ENCODE data around the gene GRN.
A peak's percentile ranks its signal among the peaks of the same experiment; 100 is the strongest.
"Not testable (repeated sequence)": the region's sequence is repeated elsewhere in the genome, so short reads cannot be mapped to it uniquely, and the experiment has no call there.

GRN gene

GRCh38 chr17:44375196-44376017 is 30.3 kb downstream of the GRN start:
- Histone ChIP-seq H3K27ac (no peak overlapping the region), H3K4me3 (no peak overlapping the region)

- no peak overlapping the region for H3K27ac ChIP-seq
- no peak overlapping the region for H3K4me3 ChIP-seq
Measured at GRCh38 chr17:44376124-44376523, 31.0 kb downstream of the GRN start.

DNA sequence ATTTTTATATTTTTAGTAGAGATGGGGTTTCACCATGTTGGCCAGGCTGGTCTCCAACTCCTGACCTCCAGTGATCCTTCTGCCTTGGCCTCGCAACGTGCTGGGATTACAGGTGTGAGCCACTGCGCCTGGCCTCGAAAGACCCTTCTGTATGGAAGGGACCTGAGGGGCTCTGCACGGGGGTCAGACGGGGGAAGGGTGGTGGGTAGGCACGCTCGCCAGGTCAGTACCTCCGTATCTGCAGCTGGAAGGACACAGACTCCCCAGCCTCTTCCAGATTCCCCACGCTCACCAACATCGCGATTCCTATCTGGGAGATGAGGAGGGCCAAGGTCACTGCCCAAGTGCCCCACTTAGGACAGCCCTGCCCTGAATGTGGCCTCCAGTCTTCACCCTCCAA is 31.7 kb downstream of the GRN start:
- no peak overlapping the region for H3K27ac ChIP-seq
- H3K4me3 ChIP-seq: no peak overlapping the region

DNA sequence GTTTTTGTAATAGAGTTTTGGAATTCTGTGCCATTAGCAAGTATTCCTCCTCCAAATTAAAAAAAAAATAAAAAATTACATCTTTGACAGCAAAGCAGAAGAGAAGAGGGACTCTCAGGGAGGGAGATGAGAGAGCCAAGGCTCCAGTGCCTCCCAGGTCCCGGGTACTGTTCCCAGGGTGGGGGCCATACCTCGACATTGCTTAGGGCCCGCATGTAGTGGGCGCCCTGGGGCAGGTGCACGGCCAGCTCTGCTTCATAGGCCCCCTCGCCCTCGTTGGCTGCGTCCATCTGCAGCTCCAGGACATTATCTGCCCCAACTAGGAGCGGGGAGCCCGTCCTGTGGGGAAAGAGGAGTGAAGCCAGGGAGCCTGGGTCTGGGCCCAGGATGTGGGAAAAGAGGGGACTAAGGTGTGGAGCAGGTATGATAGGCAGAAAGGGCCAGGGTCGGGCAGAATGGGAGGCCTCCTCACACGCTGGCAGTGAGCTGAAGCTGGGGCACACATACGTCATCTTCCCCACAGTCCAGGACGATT is 33.1 kb downstream of the GRN start:
- H3K27ac ChIP-seq: no peak overlapping the region

DNA sequence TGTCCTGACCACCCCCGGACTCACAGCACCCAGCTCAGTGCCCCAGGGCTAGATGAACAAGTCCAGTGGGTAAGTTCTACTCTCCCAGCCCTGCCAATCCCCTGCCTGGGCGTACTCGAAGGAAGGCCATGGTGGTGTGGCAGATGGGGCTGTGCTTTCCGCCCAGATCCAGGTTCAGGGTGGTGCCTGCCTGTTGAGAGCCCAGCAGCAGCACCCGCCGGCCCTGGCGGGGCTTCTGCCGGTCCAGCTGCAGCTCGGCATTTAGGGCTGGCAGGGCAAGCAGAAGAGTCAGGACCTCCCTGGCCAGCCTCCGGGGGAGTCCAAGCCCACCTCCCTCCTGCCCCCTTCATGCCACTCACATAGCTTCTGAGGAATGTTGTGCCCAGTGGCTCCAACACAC is 34.8 kb downstream of the GRN start:
- Histone ChIP-seq H3K27ac (no peak overlapping the region), H3K4me3 (no peak overlapping the region)

More for the DNA sequence above, 33.1 kb downstream of the GRN start:
- no peak overlapping the region for H3K4me3 ChIP-seq

GRCh38 chr17:44380767-44381166 is 35.7 kb downstream of the GRN start:
- H3K4me3 ChIP-seq: no peak overlapping the region
- H3K27ac ChIP-seq: no peak overlapping the region

DNA sequence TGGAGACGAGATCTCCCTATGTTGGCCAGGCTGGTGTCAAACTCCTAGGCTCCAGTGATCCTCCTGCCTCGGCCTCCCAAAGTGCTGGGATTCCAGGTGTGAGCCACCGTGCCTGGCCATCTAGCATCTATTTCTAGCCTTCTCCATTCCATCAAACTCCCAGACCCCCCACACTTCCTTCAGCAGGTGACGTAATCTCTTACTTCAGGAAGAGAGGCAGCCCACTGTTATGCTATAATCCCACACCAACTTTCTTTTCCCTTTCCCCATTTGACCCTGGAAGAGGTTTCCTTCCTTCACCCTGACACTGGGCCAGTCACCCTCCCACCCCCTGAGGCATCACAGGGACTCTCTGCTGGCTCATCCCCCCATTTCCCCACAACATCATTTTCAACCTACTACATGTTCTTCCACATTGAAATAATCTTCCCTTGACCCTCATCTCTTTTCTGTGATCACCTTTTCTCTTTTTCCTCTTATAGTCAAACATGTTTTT is 36.8 kb downstream of the GRN start:
- no peak overlapping the region for H3K4me3 ChIP-seq

DNA sequence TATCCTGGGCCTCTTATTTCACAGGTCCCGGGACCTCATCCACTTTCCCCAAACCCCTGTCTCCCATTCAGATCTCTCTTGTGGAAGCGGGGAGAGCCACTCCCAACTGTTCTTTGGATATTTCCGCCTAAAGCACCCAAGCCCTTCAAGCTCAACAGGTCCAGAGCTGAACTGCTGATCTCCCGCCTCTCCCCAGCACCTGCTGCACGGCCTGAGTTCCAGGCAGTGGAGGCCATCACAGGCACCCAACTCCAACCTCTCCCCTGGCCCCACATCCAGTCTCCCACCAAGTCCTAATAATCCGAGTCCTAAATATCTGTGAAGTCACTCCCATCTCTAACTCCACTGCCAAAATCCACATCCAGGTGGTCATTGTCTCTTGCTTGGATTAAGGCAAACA is 37.8 kb downstream of the GRN start:
- Histone ChIP-seq H3K4me3 (no peak overlapping the region), H3K27ac (no peak overlapping the region)

More for the DNA sequence above, 36.8 kb downstream of the GRN start:
- no peak overlapping the region for H3K27ac ChIP-seq

- no peak overlapping the region for H3K27ac ChIP-seq
Measured at GRCh38 chr17:44383363-44383762, 38.3 kb downstream of the GRN start.

GRCh38 chr17:44383861-44384260 is 38.8 kb downstream of the GRN start:
- Histone ChIP-seq H3K27ac (no peak overlapping the region), H3K4me3 (no peak overlapping the region)

More at GRCh38 chr17:44383363-44383762, 38.3 kb downstream of the GRN start:
- no peak overlapping the region for H3K4me3 ChIP-seq

DNA sequence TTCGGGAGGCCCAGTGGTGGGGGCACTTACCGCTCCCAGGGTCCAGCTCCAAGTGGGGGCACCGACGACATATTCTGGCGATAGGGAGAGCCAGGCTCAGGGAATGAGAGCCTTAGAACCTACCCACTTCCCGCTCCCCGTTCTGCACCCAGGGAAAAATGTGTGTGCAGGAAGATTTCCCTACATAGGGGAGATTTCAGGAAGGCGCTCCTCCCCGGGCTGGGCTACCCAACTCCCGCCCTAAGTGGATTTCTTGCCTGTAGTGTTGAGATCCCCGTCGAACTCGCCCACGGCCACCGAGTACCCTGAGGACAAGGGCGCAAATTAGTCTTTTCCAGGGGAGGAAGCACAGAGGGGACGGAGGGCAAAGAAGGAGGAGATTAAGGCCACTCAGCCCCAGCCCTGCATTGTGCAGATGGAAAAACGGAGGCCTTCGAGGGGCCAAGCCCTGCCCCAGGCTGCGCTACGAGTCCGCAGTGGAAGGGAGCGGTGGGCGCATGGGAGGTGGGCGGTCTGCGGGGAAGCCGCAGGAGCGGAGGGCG is 39.2 kb downstream of the GRN start:
- no peak overlapping the region for H3K27ac ChIP-seq
- H3K4me3 ChIP-seq: peak overlapping the region in 1 of 7 experiments; percentile 50

GRCh38 chr17:44384823-44385286 is 39.8 kb downstream of the GRN start:
- H3K27ac ChIP-seq: peak overlapping the region in 1 of 21 experiments; percentile 1

DNA sequence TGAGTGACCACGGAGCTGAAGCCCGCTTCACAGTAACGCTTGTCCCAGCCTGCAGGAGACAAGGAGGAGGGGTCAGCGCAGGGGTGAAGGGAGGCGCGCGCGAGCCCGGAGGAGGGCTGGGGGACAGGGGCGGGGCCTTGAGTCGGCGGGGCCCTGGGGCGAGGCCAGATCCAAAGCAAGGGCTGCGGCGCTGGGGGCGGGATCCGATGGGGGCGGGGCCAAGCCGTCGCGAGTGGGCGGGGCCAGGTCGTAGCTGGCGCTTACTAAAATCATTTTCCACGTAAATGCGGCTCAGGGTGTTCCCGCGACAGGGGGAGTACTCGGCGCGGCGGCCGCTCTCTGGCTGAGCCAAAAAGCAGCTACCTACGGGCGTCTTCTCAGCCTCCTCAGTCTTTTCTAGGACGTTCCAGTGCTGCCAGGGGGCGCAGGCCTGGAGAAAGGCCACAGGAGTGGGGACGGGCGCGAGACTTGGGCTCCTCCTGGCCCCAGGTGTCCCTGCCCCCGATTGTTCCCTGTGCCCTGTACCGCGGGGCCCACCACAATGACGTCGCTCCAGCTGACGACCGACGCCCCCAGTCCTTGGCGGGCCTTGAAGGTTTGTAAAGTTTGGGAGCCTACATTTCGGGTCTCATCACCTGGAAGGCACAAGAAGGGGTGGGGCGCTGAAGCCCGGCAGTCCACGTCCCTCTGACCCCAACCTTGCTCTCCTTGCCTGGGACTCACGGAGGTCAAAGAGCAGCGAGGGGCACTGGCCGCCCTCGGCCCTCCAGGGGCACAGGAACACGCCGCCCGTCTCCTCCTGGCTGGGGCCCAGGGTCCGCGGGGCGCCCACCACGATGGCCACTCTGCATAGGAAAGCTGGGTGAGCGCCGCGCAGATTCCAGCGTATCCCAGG is 40.4 kb downstream of the GRN start:
- H3K27ac ChIP-seq: peak overlapping the region in 3 of 21 experiments; percentile 1 to 62 (median 47)

More at GRCh38 chr17:44384823-44385286, 39.8 kb downstream of the GRN start:
- H3K4me3 ChIP-seq: peak overlapping the region; percentile 31 to 50 (median 36)

GRCh38 chr17:44386182-44386525 is 41.1 kb downstream of the GRN start:
- Histone ChIP-seq H3K27ac (no peak overlapping the region), H3K4me3 (peak overlapping the region in 4 of 7 experiments; percentile 36 to 50 (median 44))

More for the DNA sequence above, 40.4 kb downstream of the GRN start:
- peak overlapping the region; percentile 31 to 50 (median 36) for H3K4me3 ChIP-seq

DNA sequence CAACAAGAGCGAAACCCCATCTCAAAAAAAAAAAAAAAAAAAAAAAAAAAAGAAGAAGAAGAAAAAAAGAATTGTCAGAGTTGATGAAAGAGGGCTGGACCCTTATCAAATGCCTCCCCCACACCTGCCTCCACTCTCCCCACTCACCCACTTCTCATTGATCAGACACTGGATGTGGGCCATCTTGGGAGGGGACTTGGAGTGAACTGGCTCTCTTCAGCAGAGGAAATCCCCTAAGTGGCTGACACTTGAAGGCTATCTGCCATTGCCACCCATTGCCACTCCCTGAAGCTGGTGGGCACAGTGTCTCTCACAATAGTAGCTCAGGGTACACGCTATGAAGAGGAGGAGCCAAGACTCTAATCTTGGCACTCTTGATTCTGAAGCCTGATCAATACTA is 42.7 kb downstream of the GRN start:
- H3K27ac ChIP-seq: no peak overlapping the region

DNA sequence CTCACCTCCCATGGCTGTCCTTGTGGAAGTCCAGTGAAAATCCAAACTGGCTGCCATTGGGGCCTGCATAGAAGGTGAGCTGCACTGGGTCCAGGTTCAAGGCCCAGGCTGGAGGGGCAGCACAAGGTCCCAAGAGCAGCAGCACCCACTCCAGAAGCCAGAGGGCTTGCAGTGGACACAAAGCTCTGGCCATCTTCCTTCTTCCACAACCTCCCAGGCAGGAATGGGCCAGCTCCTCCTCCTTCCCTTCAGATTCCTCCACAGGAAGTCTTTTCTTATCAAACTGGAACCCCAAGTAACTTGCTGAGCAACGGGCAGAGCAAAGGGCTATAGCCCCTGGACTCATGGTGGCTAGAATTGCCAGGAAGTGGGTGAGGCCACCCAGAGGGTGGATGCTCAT is 44.2 kb downstream of the GRN start, which contains the start of gene ITGA2B:
ITGA2B (minus strand) TSS at position 369 of the 400 bp plus-strand sequence; CDS start at position 193, 176 bp downstream.
- Histone ChIP-seq H3K27ac (peak within 1 kb of the TSS in 1 of 21 experiments; percentile 11), H3K4me3 (no peak within 1 kb of the TSS)

More for the DNA sequence above, 42.7 kb downstream of the GRN start:
- no peak overlapping the region for H3K4me3 ChIP-seq

- Histone ChIP-seq H3K27ac (peak overlapping the region in 1 of 21 experiments; percentile 11), H3K4me3 (no peak overlapping the region)
Measured at GRCh38 chr17:44389723-44390202, 44.7 kb downstream of the GRN start.

- no peak overlapping the region for H3K4me3 ChIP-seq
- H3K27ac ChIP-seq: peak overlapping the region in 1 of 21 experiments; percentile 11
Measured at GRCh38 chr17:44390250-44390870, 45.3 kb downstream of the GRN start.

GRCh38 chr17:44394112-44394511 is 49.0 kb downstream of the GRN start:
- not testable (repeated sequence) for H3K27ac ChIP-seq, H3K4me3 ChIP-seq

Data from skin epidermis (tissue), 12 donors.